K562 (cell line): Measurements from ENCODE around the gene UIMC1. TPM values are rescaled to one million over a fixed set of nuclear protein-coding genes. Genes with fewer than 3 reads are reported as not detected.

ENCODE experiments used
- ATF1 ChIP-seq, 2 experiments: fragments of 450-650 bp in 1 of 2; IDR thresholded peaks; 2 replicates each; pipeline ENCODE4 v1.6.1; 2016; ENCODE audit warnings: missing compliant biosample characterization in 1 of 2, missing genetic modification characterization in 1 of 2
- ESRRA ChIP-seq: fragments of 450-650 bp; IDR thresholded peaks from 2 replicates; pipeline ENCODE4 v1.6.1; 2014; ENCODE audit warnings: low read depth, mild to moderate bottlenecking, moderate library complexity, borderline replicate concordance
- FOXA3 ChIP-seq, 2 experiments: fragments of 450-650 bp in 1 of 2; sonication (generic) in 1 of 2; formaldehyde crosslinking; IDR thresholded peaks in 1 of 2; conservative IDR thresholded peaks in 1 of 2; 2 replicates each; pipeline versions ENCODE4 v1.4.0 to v1.8.0; 2020 to 2022; ENCODE audit warnings: mild to moderate bottlenecking in 2 of 2, missing genetic modification reagents in 1 of 2
- FUS ChIP-seq: fragments of 200-400 bp; formaldehyde crosslinking; optimal IDR thresholded peaks from 2 replicates; pipeline ENCODE3; 2017; ENCODE audit warnings: low read depth, low read length
- SREBF1 ChIP-seq: fragments of 150-350 bp; IDR thresholded peaks from 2 replicates; pipeline ENCODE4 v1.6.1; 2014; ENCODE audit warnings: antibody characterized with exemption, low read depth, low read length, borderline replicate concordance
- ZKSCAN1 ChIP-seq: fragments of 150-350 bp; IDR thresholded peaks from 2 replicates; pipeline ENCODE4 v1.6.1; 2016; ENCODE audit warnings: low read depth, low read length
- ZNF785 ChIP-seq: fragments of 250-450 bp; sonication (Bioruptor Pico); IDR thresholded peaks from 2 replicates; pipeline ENCODE4 v1.4.0; 2020; ENCODE audit warnings: mild to moderate bottlenecking
- polyA plus RNA-seq, 8 experiments: library from polyadenylated mRNA; depleted of rRNA in 4 of 8; stranded (reverse) in 5 of 8; unstranded in 3 of 8; fragments of >200 nt; fragmentation: Nextera tagmentation in 2 of 8; fragmentation: Illumina TruSeq in 1 of 8; extraction: Ambion mirVana in 2 of 8; extraction: Trizol in 1 of 8; gene quantifications; 2 replicates each; pipeline versions ENCODE4 v1.2.1 to v1.2.3, GENCODE V29; 2011 to 2014; ENCODE audit warnings: inconsistent platforms in 1 of 8, missing spikeins in 1 of 8
- total RNA-seq, 7 experiments: library from RNA; depleted of rRNA in 6 of 7; stranded (reverse); fragments of >200 nt in 6 of 7; fragmentation: Illumina TruSeq in 2 of 7; extraction: Trizol in 2 of 7; gene quantifications; 2 replicates each; pipeline versions ENCODE4 v1.2.1 to v1.2.3, GENCODE V29; 2011 to 2021; ENCODE audit warnings: low replicate concordance in 1 of 7
- TF ChIP-seq, protein P1 (sequence below): fragments of 200-600 bp; sonication (generic); IDR thresholded peaks from one replicate; pipeline ENCODE4 v1.6.1; 2012; ENCODE audit warnings: mild to moderate bottlenecking, low read depth, low read length, inconsistent platforms
- TF ChIP-seq, protein P2 (sequence below): fragments of 250-450 bp; sonication (Bioruptor Pico); IDR thresholded peaks from 2 replicates; pipeline ENCODE4 v1.4.0; 2020; ENCODE audit warnings: mild to moderate bottlenecking, moderate library complexity
- TF ChIP-seq, protein P3 (sequence below): fragments of 450-650 bp; IDR thresholded peaks from one replicate; pipeline ENCODE4 v1.6.1; 2018; ENCODE audit warnings: mild to moderate bottlenecking, moderate library complexity; ENCODE audit not compliant: partially characterized antibody
- TF ChIP-seq, protein P4 (sequence below), 3 experiments: fragments of 200-800 bp in 1 of 3; sonication (Bioruptor generic) in 1 of 3; sonication (generic) in 1 of 3; formaldehyde crosslinking in 1 of 3; IDR thresholded peaks; 2 replicates each; pipeline versions ENCODE4 v1.6.1 to v1.8.0; 2016 to 2022; ENCODE audit warnings: mild to moderate bottlenecking in 2 of 3, missing compliant biosample characterization in 2 of 3, missing genetic modification characterization in 2 of 3, missing genetic modification reagents in 1 of 3

The UIMC1 gene
- total and polyA plus RNA-seq, 9 of the 15 experiments (the other 6 are each of a cell fraction or from before 2014, with no cell fraction given), result 14.9 to 51.7 (median 36.8) TPM

DNA sequence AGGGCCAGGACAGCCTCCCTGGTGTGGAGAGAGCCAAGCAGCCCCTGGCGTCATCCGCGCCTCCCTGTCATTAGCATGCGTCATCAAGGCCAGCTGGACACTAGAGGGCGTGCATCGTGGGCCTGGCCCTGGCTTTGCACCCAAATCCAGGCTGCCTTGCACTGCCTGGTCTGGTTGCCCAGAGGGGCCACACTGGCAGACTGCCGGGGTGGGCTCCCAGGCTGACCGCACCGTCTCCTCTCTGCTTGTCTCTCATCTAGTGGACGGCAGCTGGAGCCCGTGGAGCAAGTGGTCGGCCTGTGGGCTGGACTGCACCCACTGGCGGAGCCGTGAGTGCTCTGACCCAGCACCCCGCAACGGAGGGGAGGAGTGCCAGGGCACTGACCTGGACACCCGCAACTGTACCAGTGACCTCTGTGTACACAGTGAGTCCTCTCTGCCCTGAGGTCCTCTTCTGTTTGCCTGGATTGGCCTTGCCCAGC, 136.4 kb downstream of the UIMC1 start (continued):
- TF ChIP-seq, protein P1, sequence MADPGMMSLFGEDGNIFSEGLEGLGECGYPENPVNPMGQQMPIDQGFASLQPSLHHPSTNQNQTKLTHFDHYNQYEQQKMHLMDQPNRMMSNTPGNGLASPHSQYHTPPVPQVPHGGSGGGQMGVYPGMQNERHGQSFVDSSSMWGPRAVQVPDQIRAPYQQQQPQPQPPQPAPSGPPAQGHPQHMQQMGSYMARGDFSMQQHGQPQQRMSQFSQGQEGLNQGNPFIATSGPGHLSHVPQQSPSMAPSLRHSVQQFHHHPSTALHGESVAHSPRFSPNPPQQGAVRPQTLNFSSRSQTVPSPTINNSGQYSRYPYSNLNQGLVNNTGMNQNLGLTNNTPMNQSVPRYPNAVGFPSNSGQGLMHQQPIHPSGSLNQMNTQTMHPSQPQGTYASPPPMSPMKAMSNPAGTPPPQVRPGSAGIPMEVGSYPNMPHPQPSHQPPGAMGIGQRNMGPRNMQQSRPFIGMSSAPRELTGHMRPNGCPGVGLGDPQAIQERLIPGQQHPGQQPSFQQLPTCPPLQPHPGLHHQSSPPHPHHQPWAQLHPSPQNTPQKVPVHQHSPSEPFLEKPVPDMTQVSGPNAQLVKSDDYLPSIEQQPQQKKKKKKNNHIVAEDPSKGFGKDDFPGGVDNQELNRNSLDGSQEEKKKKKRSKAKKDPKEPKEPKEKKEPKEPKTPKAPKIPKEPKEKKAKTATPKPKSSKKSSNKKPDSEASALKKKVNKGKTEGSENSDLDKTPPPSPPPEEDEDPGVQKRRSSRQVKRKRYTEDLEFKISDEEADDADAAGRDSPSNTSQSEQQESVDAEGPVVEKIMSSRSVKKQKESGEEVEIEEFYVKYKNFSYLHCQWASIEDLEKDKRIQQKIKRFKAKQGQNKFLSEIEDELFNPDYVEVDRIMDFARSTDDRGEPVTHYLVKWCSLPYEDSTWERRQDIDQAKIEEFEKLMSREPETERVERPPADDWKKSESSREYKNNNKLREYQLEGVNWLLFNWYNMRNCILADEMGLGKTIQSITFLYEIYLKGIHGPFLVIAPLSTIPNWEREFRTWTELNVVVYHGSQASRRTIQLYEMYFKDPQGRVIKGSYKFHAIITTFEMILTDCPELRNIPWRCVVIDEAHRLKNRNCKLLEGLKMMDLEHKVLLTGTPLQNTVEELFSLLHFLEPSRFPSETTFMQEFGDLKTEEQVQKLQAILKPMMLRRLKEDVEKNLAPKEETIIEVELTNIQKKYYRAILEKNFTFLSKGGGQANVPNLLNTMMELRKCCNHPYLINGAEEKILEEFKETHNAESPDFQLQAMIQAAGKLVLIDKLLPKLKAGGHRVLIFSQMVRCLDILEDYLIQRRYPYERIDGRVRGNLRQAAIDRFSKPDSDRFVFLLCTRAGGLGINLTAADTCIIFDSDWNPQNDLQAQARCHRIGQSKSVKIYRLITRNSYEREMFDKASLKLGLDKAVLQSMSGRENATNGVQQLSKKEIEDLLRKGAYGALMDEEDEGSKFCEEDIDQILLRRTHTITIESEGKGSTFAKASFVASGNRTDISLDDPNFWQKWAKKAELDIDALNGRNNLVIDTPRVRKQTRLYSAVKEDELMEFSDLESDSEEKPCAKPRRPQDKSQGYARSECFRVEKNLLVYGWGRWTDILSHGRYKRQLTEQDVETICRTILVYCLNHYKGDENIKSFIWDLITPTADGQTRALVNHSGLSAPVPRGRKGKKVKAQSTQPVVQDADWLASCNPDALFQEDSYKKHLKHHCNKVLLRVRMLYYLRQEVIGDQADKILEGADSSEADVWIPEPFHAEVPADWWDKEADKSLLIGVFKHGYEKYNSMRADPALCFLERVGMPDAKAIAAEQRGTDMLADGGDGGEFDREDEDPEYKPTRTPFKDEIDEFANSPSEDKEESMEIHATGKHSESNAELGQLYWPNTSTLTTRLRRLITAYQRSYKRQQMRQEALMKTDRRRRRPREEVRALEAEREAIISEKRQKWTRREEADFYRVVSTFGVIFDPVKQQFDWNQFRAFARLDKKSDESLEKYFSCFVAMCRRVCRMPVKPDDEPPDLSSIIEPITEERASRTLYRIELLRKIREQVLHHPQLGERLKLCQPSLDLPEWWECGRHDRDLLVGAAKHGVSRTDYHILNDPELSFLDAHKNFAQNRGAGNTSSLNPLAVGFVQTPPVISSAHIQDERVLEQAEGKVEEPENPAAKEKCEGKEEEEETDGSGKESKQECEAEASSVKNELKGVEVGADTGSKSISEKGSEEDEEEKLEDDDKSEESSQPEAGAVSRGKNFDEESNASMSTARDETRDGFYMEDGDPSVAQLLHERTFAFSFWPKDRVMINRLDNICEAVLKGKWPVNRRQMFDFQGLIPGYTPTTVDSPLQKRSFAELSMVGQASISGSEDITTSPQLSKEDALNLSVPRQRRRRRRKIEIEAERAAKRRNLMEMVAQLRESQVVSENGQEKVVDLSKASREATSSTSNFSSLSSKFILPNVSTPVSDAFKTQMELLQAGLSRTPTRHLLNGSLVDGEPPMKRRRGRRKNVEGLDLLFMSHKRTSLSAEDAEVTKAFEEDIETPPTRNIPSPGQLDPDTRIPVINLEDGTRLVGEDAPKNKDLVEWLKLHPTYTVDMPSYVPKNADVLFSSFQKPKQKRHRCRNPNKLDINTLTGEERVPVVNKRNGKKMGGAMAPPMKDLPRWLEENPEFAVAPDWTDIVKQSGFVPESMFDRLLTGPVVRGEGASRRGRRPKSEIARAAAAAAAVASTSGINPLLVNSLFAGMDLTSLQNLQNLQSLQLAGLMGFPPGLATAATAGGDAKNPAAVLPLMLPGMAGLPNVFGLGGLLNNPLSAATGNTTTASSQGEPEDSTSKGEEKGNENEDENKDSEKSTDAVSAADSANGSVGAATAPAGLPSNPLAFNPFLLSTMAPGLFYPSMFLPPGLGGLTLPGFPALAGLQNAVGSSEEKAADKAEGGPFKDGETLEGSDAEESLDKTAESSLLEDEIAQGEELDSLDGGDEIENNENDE, result no peak
- TF ChIP-seq SREBF1 (no peak), ZKSCAN1 (no peak), FUS (no peak), ATF1 (CRISPR knock-in tag; IDR thresholded peaks at IDR 0.05) (peak; percentile 88), ATF1 (tag; IDR thresholded peaks at IDR 0.05) (peak; percentile 96), FOXA3 (CRISPR knock-in tag; conservative IDR thresholded peaks at IDR 0.05 in 1 of 2, IDR thresholded peaks at IDR 0.05 in 1 of 2) (0 out of 4 replicates have a peak, but pooled peaks of 1 of the 2 experiments have one; percentile 12), ZNF785 (CRISPR knock-in tag) (no peak), ESRRA (no peak)
- TF ChIP-seq, protein P2, sequence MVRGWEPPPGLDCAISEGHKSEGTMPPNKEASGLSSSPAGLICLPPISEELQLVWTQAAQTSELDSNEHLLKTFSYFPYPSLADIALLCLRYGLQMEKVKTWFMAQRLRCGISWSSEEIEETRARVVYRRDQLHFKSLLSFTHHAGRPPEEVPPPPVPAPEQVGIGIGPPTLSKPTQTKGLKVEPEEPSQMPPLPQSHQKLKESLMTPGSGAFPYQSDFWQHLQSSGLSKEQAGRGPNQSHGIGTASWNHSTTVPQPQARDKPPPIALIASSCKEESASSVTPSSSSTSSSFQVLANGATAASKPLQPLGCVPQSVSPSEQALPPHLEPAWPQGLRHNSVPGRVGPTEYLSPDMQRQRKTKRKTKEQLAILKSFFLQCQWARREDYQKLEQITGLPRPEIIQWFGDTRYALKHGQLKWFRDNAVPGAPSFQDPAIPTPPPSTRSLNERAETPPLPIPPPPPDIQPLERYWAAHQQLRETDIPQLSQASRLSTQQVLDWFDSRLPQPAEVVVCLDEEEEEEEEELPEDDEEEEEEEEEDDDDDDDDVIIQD, result no peak
- TF ChIP-seq, protein P3, sequence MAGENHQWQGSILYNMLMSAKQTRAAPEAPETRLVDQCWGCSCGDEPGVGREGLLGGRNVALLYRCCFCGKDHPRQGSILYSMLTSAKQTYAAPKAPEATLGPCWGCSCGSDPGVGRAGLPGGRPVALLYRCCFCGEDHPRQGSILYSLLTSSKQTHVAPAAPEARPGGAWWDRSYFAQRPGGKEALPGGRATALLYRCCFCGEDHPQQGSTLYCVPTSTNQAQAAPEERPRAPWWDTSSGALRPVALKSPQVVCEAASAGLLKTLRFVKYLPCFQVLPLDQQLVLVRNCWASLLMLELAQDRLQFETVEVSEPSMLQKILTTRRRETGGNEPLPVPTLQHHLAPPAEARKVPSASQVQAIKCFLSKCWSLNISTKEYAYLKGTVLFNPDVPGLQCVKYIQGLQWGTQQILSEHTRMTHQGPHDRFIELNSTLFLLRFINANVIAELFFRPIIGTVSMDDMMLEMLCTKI, result no peak
- TF ChIP-seq, protein P4, sequence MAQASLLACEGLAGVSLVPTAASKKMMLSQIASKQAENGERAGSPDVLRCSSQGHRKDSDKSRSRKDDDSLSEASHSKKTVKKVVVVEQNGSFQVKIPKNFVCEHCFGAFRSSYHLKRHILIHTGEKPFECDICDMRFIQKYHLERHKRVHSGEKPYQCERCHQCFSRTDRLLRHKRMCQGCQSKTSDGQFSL (CRISPR knock-in tag; IDR thresholded peaks at IDR 0.05), result no peak
- TF ChIP-seq, protein P4 (tag; IDR thresholded peaks at IDR 0.05), result no peak
